ENCODE results near the gene SELL. TPM values are rescaled to one million over a fixed set of nuclear protein-coding genes. Genes with fewer than 3 reads are reported as not detected.

SELL gene
- total and polyA plus RNA-seq, 10 of the 15 experiments (the other 5 are each of a cell fraction or from before 2014, with no cell fraction given) = 31.8 to 66.0 (median 50.9) TPM

GRCh38 chr1:169731446-169731845, 20.0 kb upstream of the SELL start:
- no TSS peak for BruUV-seq (replicated peaks)

GRCh38 chr1:169729991-169730390, 18.6 kb upstream of the SELL start:
- ChIA-PET SMC1A (ENCODE audit: uncharacterized antibody, unreplicated experiment) (interaction anchor here (1.1 to 1.3 kb wide), 2 partner anchors 18 to 128 kb away, joined by 3 to 4 read pairs; no protein-coding TSS in a partner anchor), CTCF (interaction anchor here (1.1 to 3.0 kb wide), 3 partner anchors 18 to 182 kb away, joined by 4 to 11 read pairs (median 5); no protein-coding TSS in a partner anchor), RAD21 (ENCODE audit: unreplicated experiment) (no interaction called here), POLR2A (interaction anchor here (0.6 kb wide), 1 partner anchor 230 kb away, joined by 3 read pairs; no protein-coding TSS in a partner anchor)
- no peaks in the 10 kb centered on the region for H3K4me1 ChIP-seq (ENCODE audit: control insufficient read depth, insufficient read depth, low read length)
- no peaks in the 10 kb centered on the region for H3K36me3 ChIP-seq (ENCODE audit: control insufficient read depth in 2 of 2, insufficient read depth in 2 of 2, low read length in 1 of 2)
- no peak overlapping the region for H3K9ac ChIP-seq (ENCODE audit: control insufficient read depth, insufficient read depth, low read length)
- no peak overlapping the region for H3K27ac ChIP-seq (ENCODE audit: control insufficient read depth, insufficient read depth)
- H3K4me3 ChIP-seq = no peak overlapping the region
- H3K9me3 ChIP-seq (replicated peaks; ENCODE audit: control insufficient read depth, insufficient read depth, low read length) = no peaks in the 10 kb centered on the region
- in situ Hi-C loops (cut with MboI) (no loop called here), intact Hi-C loops (cut with micrococcal nuclease; ENCODE audit: unreplicated experiment) (no loop called here)
- ATAC-seq (no peak), FAIRE-seq (no peak), DNase-seq (ENCODE audit: low read depth, low spot score) (no peak)
- no TSS peak for BruUV-seq (replicated peaks)
- H2AFZ ChIP-seq (ENCODE audit: control insufficient read depth, low read depth, low read length) = no peak overlapping the region
- no peak overlapping the region for H3K4me2 ChIP-seq (ENCODE audit: control insufficient read depth, insufficient read depth)
- H3K79me2 ChIP-seq (ENCODE audit: control insufficient read depth, insufficient read depth, low read length) = no peaks in the 10 kb centered on the region
- H4K20me1 ChIP-seq (ENCODE audit: control insufficient read depth, insufficient read depth) = no peaks in the 10 kb centered on the region
- TF ChIP-seq NR2C1 (IDR thresholded peaks at IDR 0.05) (no peak), RBBP5 (conservative IDR thresholded peaks at IDR 0.05) (no peak), ZNF217 (IDR thresholded peaks at IDR 0.05) (no peak), RCOR1 (conservative IDR thresholded peaks at IDR 0.05; ENCODE audit: low read depth, low read length) (no peak), NR2F1 (conservative IDR thresholded peaks at IDR 0.05) (no peak), FOXM1 (IDR thresholded peaks at IDR 0.05; ENCODE audit: low read depth, low read length) (no peak), SMARCA5 (IDR thresholded peaks at IDR 0.05) (no peak), POU2F2 (IDR thresholded peaks at IDR 0.05; ENCODE audit: borderline replicate concordance, low read depth, low read length) (no peak), FOS (IDR thresholded peaks at IDR 0.05; ENCODE audit: borderline replicate concordance, extremely low read depth, insufficient read length) (no peak), SP1 (IDR thresholded peaks at IDR 0.05; ENCODE audit: low read depth, low read length) (no peak), NBN (IDR thresholded peaks at IDR 0.05) (no peak), PBX3 (IDR thresholded peaks at IDR 0.05; ENCODE audit: insufficient replicate concordance, low read depth, low read length) (no peak), SIN3A (IDR thresholded peaks at IDR 0.05; ENCODE audit: low read depth, low read length) (no peak)
- H3K27me3 ChIP-seq (replicated peaks in 1 of 2; ENCODE audit: control insufficient read depth in 2 of 2, insufficient read depth in 2 of 2, low read length in 1 of 2) = peaks cover 0 to 1% of the 10 kb centered on the region in 2 experiments; a peak in 2 of 4 replicates

More at GRCh38 chr1:169731446-169731845, 20.0 kb upstream of the SELL start:
- H3K4me3 ChIP-seq = no peak overlapping the region
- intact Hi-C loops (cut with micrococcal nuclease; ENCODE audit: unreplicated experiment) = no loop called here
- CTCF ChIA-PET = interaction anchor here (3.0 kb wide), 1 partner anchor 19 kb away, joined by 11 read pairs; no protein-coding TSS in a partner anchor
- ATAC-seq = no peak
- no peak overlapping the region for H2AFZ ChIP-seq (ENCODE audit: control insufficient read depth, low read depth, low read length)
- H3K36me3 ChIP-seq (ENCODE audit: control insufficient read depth in 2 of 2, insufficient read depth in 2 of 2, low read length in 1 of 2) = no peaks in the 10 kb centered on the region
- WGBS (ENCODE audit: insufficient coverage, insufficient replicate concordance, low lambda C conversion rate, missing lambda C conversion rate) = 10% methylated on average over 4 of the region's 4 CpGs
- no peaks in the 10 kb centered on the region for H3K79me2 ChIP-seq (ENCODE audit: control insufficient read depth, insufficient read depth, low read length)
- no peaks in the 10 kb centered on the region for H4K20me1 ChIP-seq (ENCODE audit: control insufficient read depth, insufficient read depth)
- no peaks in the 10 kb centered on the region for H3K4me1 ChIP-seq (ENCODE audit: control insufficient read depth, insufficient read depth, low read length)
- RAD21 ChIA-PET (ENCODE audit: unreplicated experiment) = interaction anchor here (0.8 kb wide), 1 partner anchor 78 kb away, joined by 3 read pairs; no protein-coding TSS in a partner anchor
- no peak for TF ChIP-seq HDAC6 (IDR thresholded peaks at IDR 0.05; ENCODE audit: unreplicated experiment)
- no peak for TF ChIP-seq NR2C2 (IDR thresholded peaks at IDR 0.05; ENCODE audit: borderline replicate concordance, control insufficient read depth, insufficient read length, low read depth)
- TF ChIP-seq SIX5 (IDR thresholded peaks at IDR 0.05; ENCODE audit: low read depth, low read length, severe bottlenecking) = no peak
- POLR2A ChIA-PET = no interaction called here
- no peak for DNase-seq (ENCODE audit: low read depth, low spot score)
- H3K27me3 ChIP-seq (replicated peaks in 1 of 2; ENCODE audit: control insufficient read depth in 2 of 2, insufficient read depth in 2 of 2, low read length in 1 of 2) = peaks cover 0 to 1% of the 10 kb centered on the region in 2 experiments; a peak in 2 of 4 replicates
- H3K9me3 ChIP-seq (replicated peaks; ENCODE audit: control insufficient read depth, insufficient read depth, low read length) = no peaks in the 10 kb centered on the region
- H3K27ac ChIP-seq (ENCODE audit: control insufficient read depth, insufficient read depth) = no peak overlapping the region
- SMC1A ChIA-PET (ENCODE audit: uncharacterized antibody, unreplicated experiment) = interaction anchor here (0.7 to 1.4 kb wide), 2 partner anchors 9 to 259 kb away, joined by 3 read pairs; no protein-coding TSS in a partner anchor
- FAIRE-seq = no peak
- no peak overlapping the region for H3K4me2 ChIP-seq (ENCODE audit: control insufficient read depth, insufficient read depth)
- H3K9ac ChIP-seq (ENCODE audit: control insufficient read depth, insufficient read depth, low read length) = no peak overlapping the region
- in situ Hi-C loops (cut with MboI) = no loop called here

Data from GM12878 (cell line).